Measurements from ENCODE around the gene PTPRN2.

DNA sequence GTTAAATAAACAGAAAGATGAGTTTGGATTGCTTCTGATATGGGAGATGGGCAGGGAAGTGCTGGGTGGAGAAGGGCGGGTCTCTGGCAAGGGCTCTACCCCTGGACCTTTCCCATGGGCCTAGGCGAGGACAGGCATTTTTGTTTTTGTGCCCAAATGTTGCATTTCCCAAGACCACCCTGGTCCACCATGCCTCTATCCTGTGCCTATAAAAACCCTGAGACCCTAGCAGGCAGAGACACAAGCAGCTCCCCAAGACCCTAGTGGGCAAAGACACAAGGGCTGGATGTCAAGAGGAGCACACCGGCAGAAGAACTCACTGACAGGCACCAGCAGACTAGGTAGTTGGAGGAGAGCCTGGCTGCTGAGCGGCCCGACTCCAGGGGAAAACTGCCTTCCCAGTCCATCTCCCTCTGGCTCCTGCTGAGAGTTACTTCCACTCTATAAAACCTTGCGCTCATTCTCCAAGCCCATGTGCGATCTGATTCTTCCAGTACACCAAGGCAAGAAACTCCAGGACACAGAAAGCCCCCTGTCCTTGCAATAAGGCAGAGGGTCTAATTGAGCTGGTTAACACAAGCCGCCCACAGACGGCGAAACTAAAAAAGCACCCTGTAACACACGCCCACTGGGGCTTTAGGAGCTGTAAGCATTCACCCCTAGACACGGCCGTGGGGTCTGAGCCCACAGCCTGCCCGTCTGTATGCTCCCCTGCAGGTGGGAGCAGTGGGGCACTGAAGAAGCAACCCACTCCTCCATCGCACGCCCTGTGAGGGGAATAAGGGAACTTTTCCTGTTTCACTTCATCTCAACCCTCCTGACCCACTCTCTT lies 291.4 kb downstream of the PTPRN2 start:
- no peak for TF ChIP-seq EP300 (IDR thresholded peaks at IDR 0.05)
- TF ChIP-seq POLR2A (IDR thresholded peaks at IDR 0.05) = no peak
